NCI-H2227 (cell line): ENCODE data around the gene PCCA.
"Not testable (repeated sequence)": the region's sequence is repeated elsewhere in the genome, so short reads cannot be mapped to it uniquely, and the experiment has no call there.

ENCODE experiments used
- DNase-seq: peaks from one replicate; lab custom pipeline; 2025; ENCODE audit not compliant: unreplicated experiment; lab: John Stamatoyannopoulos, UW

PCCA gene

DNA sequence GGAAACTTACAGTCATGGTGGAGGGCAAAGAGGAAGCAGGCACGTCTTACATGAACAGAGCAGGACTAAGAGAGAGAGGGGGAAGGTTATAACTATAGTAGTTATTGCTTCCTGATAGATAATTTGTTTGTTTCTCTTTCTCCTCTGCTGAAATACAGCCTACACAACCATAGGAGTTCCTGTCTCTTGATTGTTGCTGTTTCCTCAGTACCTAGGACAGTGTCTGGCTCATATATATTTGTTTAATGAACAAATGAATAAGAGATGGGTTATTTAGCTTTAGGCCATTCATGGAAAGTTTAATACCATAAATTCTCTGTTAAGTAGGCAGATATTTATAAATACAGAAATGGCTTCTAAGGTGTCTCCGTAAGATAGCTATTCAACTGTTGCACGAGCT is 95.2 kb downstream of the PCCA start:
- no peak for DNase-seq

DNA sequence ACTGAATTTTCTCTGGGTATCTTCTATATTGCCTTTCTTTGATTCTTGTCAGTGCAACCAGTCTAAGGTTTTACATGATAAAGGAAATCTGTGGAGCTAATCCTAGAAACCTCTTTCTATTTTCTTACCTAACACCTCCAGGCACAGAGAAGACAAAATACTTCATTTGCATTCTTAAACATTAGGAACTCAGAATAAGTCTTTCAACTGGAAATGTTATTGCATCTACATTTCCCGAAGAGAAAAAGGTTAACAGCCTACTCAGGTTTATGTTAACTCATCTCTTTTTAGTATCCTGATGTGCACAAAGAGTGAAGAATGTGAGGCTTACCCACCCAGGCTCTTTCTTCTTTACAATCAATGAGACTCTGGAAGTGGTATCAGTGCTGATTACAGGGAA is 106.7 kb downstream of the PCCA start:
- DNase-seq, result no peak

DNA sequence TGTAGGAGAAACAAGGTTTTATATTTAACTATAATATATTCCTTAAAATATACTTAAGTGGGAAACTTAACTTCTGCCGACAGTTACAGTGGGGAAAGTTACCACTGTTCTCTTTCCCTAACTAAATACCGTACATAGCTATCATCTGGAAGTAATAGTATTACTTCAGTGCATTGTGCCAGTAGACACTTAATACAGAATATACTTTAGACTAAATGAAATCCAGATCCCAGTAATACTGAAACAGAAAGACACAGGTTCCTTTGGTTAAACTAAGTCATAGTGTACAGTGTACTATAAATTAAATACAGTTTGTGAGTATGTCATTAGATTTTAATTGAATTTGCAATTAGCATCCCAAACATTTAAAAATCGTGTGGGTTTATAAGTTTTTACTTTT is 107.5 kb downstream of the PCCA start:
- no peak for DNase-seq

DNA sequence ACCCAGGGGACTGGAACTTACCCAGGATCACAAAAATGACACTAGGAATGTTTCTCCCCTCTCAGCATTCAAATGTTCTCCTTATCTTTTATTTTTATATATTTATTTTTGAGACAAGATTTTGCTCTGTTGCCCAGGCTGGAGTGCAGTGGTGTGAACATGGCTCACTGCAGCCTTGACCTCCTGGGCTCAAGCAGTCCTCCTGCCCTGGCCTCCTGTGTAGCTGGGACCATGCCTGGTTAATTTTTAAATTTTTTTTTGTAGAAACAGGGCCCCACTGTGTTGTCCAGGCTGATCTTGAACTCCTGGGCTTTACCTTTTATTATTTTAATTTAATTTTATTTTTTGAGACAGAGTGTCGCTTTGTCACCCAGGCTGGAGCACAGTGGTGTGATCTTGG is 108.2 kb downstream of the PCCA start:
- DNase-seq, result no peak

DNA sequence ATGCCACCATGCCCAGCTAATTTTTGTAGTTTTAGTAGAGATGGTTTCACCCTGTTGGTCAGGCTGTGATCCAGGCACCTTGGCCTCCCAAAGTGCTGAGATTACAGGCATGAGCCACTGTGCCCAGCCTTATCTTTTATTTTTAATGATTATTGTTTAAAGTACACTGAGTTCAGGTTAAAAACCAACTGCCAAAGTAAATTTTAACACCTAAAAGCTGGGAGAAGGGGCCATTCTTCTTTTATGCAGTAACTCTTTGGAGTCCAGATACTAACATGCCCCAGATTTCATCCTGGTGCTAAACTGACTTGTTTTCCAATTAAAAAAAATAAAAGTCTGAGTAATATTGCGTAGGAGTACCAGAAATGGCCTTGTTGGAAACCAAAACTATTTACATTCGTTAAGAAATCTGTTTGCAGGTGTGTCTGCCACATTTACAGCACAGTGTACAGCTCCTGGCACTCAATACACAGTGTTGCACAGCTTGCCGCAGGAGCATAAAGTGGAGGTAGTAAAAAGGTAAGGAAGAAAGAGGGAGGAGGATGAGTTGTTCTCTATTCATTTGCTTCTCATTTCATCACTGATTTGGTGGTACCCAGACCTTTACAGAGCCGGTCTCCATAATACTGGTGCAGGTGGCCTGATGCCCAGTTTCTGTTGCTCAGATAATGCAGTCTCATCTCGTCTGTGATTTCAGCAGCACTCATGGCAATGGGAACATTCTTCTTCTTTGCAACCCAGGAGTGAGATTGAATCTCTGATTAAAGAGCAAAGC is 108.9 kb downstream of the PCCA start:
- no peak for DNase-seq

DNA sequence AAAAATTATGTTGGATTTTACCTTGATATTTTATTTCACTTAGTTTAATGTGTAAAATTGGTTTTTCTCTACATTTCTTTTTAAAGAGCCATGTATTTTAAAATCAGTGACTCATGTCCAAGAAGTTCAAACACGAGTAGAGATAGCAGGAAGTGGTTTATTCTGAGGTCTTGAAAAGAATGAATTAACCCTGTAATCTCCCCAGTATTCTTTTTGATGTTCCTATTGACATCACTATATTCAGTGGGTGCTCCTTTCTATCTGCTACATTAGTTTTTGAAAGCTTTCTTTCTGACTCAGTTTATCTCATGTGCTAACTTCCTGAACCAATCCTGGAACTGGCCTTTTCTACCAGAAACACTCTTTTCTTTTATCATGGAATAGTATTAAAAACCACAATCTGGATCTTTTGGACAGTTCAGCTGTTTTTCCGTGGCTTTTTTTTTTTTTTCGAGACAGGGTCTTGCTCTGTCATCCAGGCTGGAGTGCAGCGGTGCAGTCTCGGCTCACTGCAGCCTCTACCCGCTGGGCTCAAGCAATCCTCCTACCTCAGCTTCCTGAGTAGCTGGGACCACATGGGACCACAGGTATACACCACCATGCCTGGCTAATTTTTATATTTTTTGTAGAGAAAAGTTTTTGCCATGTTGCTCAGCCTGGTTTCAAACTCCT is 114.9 kb downstream of the PCCA start:
- no peak for DNase-seq

DNA sequence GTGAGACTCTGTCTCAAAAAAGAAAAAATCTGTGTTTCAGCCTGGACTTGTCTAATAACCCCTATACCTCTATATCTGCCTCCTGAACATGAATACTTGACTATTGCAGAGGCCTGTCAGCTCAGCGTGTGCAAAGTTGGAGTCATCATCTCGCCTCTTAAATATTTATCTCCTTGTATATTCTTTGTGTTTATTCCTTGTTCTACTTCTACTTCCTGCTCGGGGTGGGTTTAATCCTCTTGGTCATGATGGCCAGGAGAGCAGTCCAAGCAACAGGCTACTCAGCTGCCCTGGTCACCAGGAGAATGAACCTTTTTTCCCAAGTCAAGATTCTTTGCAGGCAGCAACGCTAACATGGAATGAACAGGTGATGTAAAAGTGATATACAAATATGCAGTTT is 119.1 kb downstream of the PCCA start:
- DNase-seq, result no peak

DNA sequence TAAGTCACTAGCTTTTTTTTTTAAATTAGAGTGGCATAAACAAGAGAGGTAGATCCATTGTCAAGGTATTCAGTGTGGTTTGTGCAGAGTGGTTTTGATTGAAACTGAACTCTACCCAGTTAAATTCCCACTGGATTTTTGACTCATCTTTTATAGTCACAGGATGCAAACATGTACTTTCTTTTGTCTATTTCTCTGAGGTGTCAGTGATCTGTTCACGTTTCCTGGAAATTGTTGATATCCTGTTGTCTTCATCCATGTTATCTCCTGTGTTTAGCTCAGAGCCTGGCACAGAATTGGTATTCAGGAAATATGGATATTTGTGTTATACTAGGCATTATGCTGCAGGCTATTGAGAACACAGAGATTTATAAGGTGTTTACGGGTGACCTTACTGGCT is 119.7 kb downstream of the PCCA start:
- no peak for DNase-seq

DNA sequence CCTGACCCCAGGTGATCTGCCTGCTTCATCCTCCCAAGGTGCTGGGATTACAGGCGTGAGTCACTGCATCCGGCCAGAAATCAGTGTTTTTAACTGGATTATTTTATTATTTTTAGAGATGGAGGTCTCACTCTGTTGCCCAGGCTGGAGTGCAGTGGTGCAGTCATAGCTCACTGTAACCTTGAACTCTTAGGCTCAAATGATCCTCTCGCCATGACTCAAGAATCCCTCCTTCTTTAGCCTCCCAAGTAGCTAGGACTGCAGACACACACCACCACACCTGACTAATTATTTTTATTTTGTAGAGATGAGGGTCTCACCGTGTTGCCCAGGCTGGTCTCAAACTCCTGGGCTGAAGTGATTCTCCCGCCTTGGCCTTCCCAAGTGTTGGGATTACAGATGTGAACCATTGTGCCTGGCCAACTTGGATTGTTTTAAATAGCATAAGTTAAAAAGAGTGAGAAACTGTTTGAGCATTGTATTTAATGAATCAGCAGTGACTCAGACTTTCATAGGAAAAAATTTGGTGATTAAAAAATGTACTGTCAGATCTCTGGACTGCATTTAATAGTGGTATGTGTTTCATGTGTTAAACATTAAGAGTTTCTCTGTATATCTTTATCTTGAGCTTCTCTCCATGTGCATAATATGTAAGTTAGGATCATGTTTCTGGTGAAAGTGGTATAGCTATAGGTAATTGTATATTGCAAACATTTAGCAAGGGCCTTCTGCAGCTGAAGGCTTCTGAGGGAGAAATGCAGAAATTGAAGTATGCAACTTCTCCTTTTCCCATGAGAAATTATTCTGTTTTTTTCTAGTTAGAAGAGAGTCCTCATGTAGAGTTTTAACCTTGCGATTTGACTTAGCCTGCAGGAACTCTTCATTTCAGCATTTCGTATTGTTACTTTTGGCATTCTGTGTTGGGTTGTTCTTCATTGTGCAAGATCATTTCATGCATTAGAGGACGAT is 121.2 kb downstream of the PCCA start:
- no peak for DNase-seq

DNA sequence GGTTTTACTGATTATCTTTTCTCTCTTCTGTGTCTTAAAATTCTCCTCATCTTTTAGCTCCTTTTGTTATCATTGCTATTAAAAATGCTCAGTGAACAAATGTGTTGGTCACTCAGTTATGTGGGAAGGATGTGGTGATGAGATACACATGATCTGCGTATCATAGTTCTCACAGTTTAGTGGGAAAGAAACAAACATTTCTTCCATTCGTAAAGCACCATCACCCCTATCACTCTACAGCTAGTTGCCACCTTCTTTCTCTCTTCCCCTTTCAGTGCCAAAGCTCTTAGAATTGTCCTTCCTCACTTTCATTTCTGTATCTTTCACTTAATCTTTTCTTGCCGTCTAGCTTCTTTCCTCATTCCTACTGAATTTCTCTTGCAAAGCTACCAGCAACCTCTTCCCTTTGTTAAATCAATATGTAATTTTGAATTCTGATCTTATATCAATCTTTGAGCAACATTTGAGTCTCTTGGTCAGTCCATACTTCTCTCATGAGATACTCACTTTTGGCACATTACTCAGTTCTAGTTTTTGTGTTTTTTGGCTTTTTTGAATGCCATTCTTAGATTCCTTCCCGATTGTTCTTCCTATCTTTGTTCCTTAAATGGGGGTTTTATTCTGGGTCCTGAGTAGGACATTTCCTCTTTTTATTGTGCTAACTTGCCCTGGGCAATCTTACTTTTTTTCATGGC is 122.3 kb downstream of the PCCA start:
- DNase-seq, result no peak

DNA sequence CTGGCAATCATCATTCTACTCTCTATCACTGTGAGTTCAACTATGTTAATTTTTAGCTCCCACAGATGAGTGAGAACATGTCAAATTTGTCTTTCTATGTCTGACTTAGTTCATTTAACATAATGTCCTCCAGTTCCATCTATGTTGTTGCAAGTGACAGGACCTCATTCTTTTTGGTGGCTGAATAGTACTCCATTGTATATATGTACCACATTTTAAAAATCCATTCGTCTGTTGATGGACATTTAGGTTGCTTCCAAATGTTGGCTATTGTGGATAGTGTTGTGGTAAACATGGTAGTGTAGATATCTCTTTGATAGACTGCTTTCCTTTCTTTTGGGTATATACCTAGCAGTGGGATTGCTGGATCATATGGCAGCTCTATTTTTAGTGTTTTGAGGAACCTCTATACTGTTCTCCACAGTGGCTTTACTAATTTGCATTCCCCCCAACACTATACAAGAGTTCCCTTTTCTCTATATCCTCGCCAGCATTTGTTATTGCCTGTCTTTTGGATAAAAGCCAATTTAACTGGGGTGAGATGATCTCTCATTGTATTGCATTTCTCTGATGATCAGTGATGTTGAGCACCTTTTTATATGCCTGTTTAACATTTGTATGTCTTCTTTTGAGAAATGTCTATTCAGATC is 124.1 kb downstream of the PCCA start:
- DNase-seq, result no peak

DNA sequence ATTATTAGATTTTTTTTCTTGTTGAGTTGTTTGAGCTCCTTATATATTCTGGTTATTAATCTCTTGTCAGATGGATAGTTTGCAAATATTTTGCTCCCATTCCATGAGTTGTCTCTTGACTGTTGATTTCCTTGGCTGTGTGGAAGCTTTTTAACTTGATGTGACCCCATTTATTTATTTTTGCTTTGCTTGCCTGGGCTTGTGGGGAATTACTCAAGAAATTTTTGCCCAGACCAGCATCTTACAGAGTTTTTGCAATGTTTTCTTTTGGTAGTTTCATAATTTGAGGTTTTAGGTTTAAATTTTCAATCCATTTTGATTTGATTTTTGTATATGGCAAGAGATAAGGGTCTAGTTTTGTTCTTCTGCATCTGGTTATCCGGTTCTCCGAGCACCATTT is 124.7 kb downstream of the PCCA start:
- DNase-seq, result no peak

DNA sequence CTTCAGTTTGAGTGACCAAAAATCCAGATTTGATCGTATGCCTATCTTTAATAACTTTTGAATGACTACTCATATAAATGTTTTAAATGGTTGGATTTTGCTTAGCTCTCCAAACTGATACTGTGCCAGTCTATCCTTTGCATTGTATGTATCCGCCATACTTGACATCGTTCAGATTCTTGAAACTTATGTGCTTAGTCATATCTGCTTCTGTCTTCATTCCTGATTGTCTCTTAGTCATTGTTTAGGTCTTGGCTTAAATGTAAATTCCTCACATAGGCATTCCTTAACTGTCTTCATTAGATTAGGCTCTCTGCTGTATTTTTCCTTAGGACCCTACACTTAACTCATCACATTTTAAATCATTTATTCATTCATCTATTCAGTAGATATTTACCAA is 126.0 kb downstream of the PCCA start:
- no peak for DNase-seq

DNA sequence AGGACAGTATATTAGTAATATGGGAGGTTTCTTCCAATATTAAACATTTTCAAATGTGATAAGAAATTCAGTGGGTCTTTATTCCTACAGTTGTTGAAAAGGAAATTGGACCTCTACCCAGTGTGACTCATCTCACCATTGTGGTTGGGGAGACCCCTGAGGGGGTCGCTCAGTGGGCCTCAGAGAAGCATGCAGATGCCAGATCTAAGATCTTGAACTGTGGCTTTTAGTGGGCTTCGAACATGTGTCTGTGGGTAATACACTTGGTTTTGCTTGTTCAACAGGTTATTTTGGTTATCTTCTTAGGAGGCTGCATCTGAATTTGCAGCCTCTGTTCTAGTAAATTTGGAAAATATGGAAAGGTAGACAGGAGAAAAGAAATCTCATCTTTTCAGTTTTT is 132.3 kb downstream of the PCCA start:
- no peak for DNase-seq

DNA sequence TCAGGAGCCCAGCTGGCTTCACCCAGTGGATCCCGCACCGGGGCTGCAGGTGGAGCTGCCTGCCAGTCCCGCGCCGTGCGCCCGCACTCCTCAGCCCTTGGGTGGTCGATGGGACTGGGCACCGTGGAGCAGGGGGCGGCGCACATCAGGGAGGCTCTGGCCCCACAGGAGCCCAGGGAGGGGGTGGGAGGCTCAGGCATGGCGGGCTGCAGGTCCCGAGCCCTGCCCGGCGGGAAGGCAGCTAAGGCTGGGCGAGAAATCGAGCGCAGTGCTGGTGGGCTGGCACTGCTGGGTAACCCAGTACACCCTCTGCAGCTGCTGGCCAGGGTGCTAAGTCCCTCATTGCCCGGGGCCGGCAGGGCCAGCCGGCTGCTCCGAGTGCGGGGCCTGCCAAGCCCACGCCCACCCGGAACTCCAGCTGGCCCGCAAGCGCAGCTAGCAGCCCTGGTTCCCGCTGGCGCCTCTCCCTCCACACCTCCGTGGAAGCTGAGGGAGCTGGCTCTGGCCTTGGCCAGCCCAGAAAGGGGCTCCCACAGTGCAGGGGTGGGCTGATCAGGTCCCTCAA is 135.2 kb downstream of the PCCA start:
- DNase-seq, result not testable (repeated sequence)

DNA sequence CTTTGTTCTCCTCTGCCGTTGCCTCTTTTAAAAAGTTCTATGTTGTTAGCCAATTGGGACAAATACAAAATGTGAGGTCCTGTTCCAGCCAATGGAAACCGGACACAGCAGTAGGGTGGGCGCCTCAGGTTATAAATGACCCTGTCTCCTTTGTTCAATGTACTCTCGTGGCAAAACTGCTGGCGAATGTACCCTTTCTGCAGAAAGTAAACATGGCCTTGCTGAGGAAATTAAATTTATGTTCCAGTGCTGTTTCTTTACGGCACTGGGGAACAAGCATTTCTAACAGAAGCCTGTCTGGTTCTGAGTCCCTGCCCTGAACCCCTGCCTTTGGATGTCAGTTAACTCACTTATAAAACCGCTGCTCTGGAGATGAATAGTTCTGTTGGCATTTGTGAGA is 140.7 kb downstream of the PCCA start:
- no peak for DNase-seq

DNA sequence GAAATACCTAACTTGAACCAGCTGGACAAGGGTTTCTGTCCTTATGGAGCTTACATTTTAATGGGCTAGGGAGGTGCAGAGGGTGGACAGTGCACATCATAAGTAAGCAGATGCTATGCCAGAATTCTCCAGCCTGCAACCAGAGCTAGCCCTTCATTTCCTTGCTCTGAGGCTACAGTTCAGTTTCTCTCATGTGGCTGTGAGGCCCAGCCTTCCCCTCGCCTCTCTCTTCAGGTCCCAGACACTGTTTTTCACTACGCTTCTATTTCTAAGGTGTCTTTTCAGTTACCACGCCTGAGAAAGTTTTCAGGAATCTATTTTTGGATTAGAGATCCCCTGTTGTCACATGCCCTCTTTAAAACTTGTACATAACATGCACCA is 141.9 kb downstream of the PCCA start:
- DNase-seq, result no peak

DNA sequence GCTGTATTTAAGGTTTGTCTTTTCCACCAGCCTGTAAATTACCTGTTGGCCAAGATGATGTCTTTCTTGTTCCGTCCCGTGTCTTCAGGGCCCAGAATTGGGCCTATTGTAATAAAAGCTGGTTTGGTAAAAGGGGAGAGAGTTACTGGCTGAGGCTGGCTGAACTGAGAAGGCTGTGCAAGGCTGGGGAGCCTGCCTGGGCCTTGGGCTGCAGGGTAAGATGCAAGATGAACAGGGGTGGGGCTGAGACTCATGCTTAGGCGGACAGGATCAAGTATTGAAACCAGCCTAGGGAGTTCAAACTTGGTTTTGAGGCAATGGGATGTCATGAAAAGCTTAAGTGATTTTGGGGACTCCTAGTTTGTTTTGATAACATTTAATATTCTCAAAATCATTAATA is 142.3 kb downstream of the PCCA start:
- no peak for DNase-seq

DNA sequence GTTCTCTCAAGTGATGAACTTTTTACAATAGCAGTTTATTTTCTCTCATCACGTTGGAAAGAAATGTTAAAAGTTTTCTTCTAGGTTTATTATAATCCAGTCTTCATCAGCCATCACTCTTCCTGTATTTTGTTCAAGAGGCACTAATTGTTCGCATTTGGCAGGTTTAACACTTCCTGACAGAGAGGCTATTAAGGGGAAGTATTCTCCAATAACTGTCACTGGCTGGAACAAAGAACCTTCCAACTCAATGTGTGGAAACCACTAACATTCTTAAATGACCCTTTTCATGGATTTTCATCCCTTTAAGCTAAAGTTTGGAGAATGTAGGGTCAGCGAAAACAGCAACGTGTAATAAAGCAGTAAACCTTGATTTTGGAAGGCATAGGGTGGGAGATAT is 145.1 kb downstream of the PCCA start:
- DNase-seq, result no peak

DNA sequence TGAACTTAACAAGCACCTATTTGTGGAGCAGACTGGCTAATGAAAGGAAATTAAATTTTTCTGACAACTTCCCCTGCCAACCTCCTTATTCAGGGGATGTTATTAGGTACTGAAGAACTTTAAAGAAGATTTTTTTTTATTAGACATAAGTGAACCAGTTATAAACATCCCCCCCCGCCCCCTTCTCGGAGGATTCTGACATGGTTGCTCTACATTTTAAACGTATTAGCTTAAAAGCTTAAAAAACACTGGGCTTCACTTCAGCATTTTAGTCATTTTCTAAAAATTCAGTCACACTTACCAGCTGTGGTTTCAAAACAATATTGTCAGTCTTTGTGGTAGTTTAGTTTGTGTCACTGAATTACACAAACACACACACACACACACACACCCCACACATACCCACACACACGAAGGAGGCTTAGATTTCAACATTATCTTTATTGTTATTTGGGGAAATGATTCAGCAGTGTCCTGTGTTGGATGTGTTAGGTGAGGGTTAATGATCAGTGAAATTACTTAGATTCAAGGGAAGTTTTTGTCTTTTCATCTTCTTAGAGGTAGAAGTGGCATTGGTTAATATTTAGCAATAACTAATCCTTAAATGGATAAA is 145.7 kb downstream of the PCCA start:
- no peak for DNase-seq
